ENCODE results near the gene NOL3.

Gene NOL3

GRCh38 chr16:67173323-67173722, 3.0 kb downstream of the NOL3 start:
- ATAC-seq = no peak

DNA sequence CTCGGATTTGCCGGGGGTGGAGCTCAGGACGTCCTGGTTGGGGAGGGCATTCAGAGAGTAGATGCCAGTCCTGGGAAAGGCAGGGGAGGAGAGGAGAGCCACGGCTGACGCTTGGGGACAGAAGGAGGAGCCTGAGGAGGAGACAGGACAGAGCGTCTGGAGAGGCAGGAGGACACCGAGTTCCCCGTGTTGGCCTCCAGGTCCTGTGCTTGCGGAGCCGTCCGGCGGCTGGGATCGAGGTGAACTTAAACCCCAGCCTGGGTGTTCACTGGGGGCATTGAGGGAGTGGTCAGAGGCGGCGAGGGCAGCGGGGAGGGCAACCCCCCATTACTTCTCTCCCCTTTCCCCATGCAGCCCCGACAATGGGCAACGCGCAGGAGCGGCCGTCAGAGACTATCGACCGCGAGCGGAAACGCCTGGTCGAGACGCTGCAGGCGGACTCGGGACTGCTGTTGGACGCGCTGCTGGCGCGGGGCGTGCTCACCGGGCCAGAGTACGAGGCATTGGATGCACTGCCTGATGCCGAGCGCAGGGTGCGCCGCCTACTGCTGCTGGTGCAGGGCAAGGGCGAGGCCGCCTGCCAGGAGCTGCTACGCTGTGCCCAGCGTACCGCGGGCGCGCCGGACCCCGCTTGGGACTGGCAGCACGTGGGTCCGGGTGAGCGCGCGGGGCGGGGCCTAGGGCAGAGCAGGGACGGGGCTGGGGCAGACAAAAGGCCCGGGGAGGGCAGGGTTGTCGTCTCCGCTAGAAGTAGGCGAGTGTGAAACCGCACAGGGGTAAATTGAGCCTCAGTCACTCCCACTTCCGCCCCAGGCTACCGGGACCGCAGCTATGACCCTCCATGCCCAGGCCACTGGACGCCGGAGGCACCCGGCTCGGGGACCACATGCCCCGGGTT, 3.7 kb downstream of the NOL3 start:
- peak; percentile 81 to 83 for ATAC-seq

- peak in 1 of 2 donors; percentile 2 for ATAC-seq
These were observed 4.4 kb downstream of the NOL3 start for GRCh38 chr16:67174706-67175231.

DNA sequence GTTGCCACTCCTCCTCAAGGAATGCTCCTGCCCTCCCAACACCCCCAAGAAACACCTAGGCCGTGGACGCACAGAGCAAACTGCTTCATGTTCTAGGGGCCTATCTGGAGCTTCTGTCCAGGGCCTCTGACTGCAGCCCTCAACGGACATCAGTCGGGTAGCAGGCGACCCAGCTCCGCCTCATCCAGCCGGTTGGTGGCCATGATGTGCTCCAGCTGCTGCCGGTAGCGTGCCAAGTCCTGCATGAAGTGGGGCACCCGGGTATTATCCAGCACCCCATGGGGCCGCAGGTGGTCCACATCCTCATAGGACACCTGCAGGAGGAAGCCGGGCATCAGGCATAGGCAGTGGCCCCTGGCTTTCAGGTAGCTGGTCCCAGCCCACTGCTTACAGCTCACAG, 6.3 kb downstream of the NOL3 start:
- no peak for ATAC-seq

DNA sequence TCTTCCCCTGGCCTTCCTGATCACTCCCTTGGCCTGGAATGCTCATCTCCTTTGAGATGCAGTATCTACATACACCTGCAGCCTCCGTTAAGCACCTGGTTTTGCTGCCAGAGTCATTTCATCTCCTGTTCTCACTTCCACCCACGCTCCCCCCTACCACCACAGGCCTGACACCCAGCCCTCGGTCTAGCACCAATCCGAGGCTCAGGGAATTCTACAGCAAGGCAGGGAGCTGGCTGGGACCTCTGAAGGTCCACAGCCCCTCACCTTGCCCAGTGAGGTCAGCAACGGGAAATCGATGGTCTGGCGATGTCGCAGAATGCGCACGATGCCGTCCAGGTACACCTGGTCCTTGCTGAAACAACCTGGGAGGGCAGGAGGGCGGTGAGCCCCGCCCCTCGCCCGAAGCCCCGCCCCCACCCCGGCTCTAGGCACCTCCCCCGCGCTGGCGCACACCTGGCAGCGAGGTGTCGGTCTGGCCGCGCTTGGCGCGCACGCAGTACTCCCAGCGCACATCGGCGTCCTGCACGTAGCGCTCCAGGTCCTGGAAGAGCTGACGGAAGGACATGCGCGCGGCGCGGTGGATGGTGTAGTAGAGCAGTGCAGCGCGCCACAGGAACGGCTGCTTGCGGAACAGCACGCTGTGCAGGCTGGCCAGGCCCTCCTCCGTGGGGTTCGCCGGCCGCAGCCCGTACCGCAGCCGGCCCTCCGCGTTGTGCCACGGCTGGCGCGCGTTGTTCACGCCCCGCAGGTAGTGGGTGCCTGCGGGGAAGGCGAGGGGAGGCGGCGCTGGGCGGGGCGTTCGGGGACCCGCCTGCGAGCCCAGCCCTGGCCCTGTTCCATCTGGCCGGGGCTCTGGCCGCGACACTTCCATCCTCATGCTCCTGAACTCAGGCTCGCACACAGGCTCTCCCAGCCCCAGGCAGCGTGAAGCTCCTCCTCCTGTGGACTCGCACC, 7.7 kb downstream of the NOL3 start:
- peak; percentile 30 to 36 for ATAC-seq

- ATAC-seq = no peak
These were observed 9.2 kb downstream of the NOL3 start for GRCh38 chr16:67179421-67180080.

GRCh38 chr16:67180166-67180565, 9.8 kb downstream of the NOL3 start:
- ATAC-seq = no peak

- no peak for ATAC-seq
These were observed 11.0 kb downstream of the NOL3 start for GRCh38 chr16:67181346-67181745.

DNA sequence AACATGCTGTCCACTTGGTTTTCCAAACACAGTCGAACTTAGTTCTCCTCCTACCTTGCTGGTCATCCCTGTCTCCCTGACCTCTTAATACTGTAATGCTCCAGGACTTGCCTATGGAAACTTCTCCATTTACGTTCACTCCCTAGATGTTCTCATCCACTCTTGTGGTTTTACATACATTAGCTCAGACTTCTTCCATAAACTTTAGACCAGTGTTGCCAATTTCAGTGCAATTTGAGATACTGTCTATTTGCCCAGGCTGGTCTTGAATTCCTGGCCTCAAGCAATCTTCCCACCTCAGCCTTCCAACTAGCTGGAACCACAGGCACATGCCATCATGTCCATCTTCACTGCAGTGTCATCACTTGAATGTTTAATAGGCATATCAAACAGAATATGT, 11.9 kb downstream of the NOL3 start:
- no peak for ATAC-seq

GRCh38 chr16:67183284-67183626, 12.9 kb downstream of the NOL3 start:
- ATAC-seq = no peak

DNA sequence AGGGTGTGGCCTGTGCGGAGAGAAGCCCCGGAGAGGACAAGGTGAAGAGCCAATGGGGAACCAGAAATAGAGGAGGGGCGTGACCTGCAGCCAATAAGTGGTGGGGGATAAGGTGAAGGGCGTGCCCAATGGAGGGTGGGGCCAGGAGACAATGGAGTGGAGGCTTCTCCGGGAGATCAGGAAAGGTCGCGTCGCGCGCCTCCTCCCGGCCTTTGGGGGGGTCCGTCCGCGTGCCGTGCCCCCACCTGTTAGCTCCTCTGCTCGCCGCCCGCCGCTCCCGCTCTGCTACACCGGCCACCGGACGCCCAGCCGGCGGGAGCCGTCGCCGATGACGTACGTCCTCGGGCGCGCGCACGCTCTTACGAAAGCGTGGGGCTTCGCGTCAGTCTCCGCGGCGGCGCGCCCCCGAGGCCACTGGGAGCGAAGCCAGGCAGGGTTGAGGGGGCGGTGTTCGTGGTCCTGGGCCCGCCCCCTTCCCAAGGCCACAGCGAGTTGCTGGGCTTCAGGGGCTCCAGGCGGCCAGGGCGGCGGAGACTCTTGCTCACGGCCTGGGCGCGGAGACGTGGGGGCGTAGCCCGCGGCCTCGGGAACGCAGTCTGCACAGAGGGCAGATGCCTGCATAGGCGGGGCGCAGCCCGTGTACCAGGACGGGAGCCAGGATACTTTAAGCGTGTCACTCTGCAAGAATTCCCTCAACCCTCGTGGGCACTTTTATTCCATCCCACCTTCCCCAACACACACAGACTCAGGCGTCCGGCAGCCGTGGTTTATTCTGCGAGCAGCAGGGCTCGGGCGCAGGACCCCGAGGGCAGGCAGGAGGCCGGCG, 13.5 kb downstream of the NOL3 start, which contains the start of gene MATCAP1:
Gene MATCAP1, minus strand, starts transcription at position 337 of the 826 bp plus-strand sequence. CDS start 3,353 bp downstream, outside the sequence.
- peak; percentile 96 to 98 for ATAC-seq

- no peak for ATAC-seq
These were observed 14.2 kb downstream of the NOL3 start for GRCh38 chr16:67184453-67184994.

DNA sequence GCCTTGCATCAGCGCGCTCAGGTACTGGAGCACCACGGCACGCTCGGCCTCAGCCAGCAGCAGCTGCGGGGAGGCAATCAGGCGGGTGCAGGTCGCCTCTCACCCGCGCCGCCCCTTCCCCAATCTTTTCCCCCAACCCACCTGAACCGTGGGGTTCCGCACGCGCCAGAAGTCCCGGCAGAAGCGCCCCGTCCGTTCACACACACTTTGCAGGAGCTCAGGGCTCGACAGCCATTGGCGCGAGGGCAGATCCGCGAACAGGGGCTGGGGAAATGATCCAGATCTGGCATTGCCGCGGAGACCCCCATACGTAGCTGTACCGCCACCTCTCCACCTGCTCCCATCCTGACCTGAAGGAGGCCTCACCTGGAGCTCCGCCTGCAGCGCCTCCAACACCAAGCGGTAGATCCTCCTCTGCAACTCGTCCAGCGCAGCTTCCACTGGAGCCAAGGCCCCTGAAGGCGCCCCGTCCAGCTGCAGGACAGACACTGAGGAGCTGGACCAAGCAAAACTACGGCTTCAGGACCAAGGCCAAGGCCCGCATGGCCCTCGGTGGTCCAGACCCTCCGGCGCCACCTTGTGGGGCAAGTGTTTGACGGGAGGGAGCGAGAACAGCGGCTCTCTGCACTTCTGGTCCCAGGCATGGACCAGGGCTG, 14.8 kb downstream of the NOL3 start:
- peak in 1 of 2 donors; percentile 19 for ATAC-seq

- ATAC-seq = no peak
These were observed 15.4 kb downstream of the NOL3 start for GRCh38 chr16:67185651-67186134.

GRCh38 chr16:67186550-67186950, 16.2 kb downstream of the NOL3 start:
- ATAC-seq = no peak

- no peak for ATAC-seq
These were observed 17.0 kb downstream of the NOL3 start for GRCh38 chr16:67187175-67187890.

DNA sequence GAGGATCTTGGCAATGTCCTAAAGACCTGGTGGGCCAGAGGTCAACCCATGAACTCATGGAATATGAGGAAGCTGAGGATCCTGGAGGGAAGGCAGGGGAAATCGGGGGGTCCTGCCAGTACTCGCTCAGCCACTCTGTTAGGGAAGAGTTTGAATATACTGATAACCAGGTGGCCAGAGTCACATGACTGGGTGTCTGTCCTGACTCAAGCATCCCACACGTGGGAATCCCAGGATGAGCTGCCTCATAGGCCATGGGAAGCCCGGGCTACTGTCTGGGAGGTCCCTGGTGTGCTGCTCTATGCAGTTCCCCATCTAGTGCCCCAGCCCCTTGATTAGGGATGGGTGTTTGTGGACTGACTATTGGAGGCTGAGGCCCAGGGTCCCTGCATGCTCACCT, 18.0 kb downstream of the NOL3 start:
- no peak for ATAC-seq

GRCh38 chr16:67188798-67189197, 18.5 kb downstream of the NOL3 start:
- no peak for ATAC-seq

DNA sequence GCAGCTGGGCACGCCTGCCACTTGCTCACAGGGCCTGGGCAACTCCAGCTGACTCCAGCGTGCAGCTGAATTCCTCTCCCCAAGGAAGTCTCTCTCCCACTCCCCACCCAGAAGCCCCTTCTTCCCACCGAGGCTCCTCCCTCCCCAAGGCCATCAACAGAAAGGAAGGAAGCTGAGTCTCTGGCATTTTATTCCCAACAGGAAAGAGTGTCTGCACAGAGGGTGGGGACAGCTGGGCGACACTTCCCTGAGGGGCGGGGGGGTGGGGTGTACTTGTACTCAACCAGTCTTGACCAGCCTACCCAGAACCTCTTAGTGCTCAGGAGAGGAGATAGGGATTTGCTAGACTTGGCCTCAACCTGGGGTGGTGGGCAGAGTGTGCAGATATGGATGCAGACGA, 19.7 kb downstream of the NOL3 start, which contains the start of gene EXOC3L1:
Gene EXOC3L1, minus strand, starts transcription at position 96 of the 400 bp plus-strand sequence. CDS start 460 bp downstream, outside the sequence.
- ATAC-seq = no peak

All from activated CD4-positive, CD25-positive, alpha-beta regulatory T cell treated with anti-CD3 and anti-CD28 coated beads, Interleukin-2, amount 50 U/mL, for 24 hours (primary cell).